HEK293 (cell line): ENCODE measurements around the gene PTPRN2.
A peak's percentile ranks its signal among the peaks of the same experiment; 100 is the strongest.

Experiments
- CTCF ChIA-PET: fragments of 350-600 bp; formaldehyde crosslinking; extraction: SDS; loops from one replicate; lab custom pipeline; 2021; ENCODE audit warnings: antibody characterized with exemption; lab: Yijun Ruan, JAX
- POLR2A ChIA-PET: fragments of 300-600 bp; formaldehyde crosslinking; extraction: SDS; loops from one replicate; lab custom pipeline; 2020; ENCODE audit warnings: antibody characterized with exemption, inconsistent platforms; lab: Yijun Ruan, JAX
- H3K27ac ChIP-seq: fragments of 200-500 bp; sonication (Bioruptor generic); 2 replicates; pipeline ENCODE4 v1.5.1; 2014; ENCODE audit warnings: low read depth, low read length, control low read depth, inconsistent platforms; ENCODE audit errors: extremely low read depth
- H3K36me3 ChIP-seq, 2 experiments: fragments of 200-500 bp in 1 of 2; sonication (Bioruptor generic) in 1 of 2; 1 replicate in 1 of 2; 2 replicates in 1 of 2; pipeline ENCODE4 v1.5.1; 2014 to 2017; ENCODE audit warnings: inconsistent platforms in 2 of 2, low read length in 2 of 2; ENCODE audit not compliant: control insufficient read depth in 2 of 2, insufficient read depth in 1 of 2
- H3K4me1 ChIP-seq: fragments of 200-500 bp; sonication (Bioruptor generic); 2 replicates; pipeline ENCODE4 v1.5.1; 2014; ENCODE audit warnings: mild to moderate bottlenecking, low read length, inconsistent platforms; ENCODE audit not compliant: control insufficient read depth, insufficient read depth
- H3K4me3 ChIP-seq: 2 replicates; pipeline ENCODE4 v1.5.1; 2011; ENCODE audit warnings: low read depth, mild to moderate bottlenecking, control low read depth, low read length, moderate library complexity
- H3K9me3 ChIP-seq: fragments of 200-500 bp; sonication (Bioruptor generic); 2 replicates; pipeline ENCODE4 v1.5.1; 2014; ENCODE audit warnings: low read depth, low read length, inconsistent platforms; ENCODE audit not compliant: control insufficient read depth, insufficient read depth
- ATF2 ChIP-seq: fragments of 450-650 bp; formaldehyde crosslinking; IDR thresholded peaks from 2 replicates; pipeline ENCODE4 v1.5.1; 2016; ENCODE audit warnings: missing biosample characterization, missing genetic modification characterization, low read depth
- BCL6B ChIP-seq: fragments of 450-650 bp; formaldehyde crosslinking; IDR thresholded peaks from 2 replicates; pipeline ENCODE4 v1.5.1; 2017; ENCODE audit warnings: missing biosample characterization, missing genetic modification characterization
- KLF7 ChIP-seq: fragments of 450-650 bp; formaldehyde crosslinking; IDR thresholded peaks from 2 replicates; pipeline ENCODE4 v1.5.1; 2016; ENCODE audit warnings: missing biosample characterization, missing genetic modification characterization, borderline replicate concordance
- MEIS1 ChIP-seq: sonication (generic); formaldehyde crosslinking; IDR thresholded peaks from 2 replicates; pipeline ENCODE4 v1.8.1; 2022; ENCODE audit warnings: missing genetic modification reagents, mild to moderate bottlenecking, borderline replicate concordance
- PRDM4 ChIP-seq: fragments of 450-650 bp; formaldehyde crosslinking; IDR thresholded peaks from 2 replicates; pipeline ENCODE4 v1.5.1; 2017; ENCODE audit warnings: missing biosample characterization, missing genetic modification characterization
- REPIN1 ChIP-seq: fragments of 450-650 bp; formaldehyde crosslinking; IDR thresholded peaks from 2 replicates; pipeline ENCODE4 v1.5.1; 2017; ENCODE audit warnings: missing biosample characterization, missing genetic modification characterization, low read depth
- SCRT2 ChIP-seq: fragments of 450-650 bp; formaldehyde crosslinking; IDR thresholded peaks from 2 replicates; pipeline ENCODE4 v1.5.1; 2016; ENCODE audit warnings: missing biosample characterization, missing genetic modification characterization
- TRIM28 ChIP-seq: IDR thresholded peaks from 2 replicates; pipeline ENCODE4 v1.6.1; 2011; ENCODE audit warnings: low read length, control low read depth, borderline replicate concordance
- YY1 ChIP-seq: fragments of 450-650 bp; formaldehyde crosslinking; IDR thresholded peaks from 2 replicates; pipeline ENCODE4 v1.5.1; 2018; ENCODE audit warnings: missing biosample characterization, missing genetic modification characterization
- ZNF138 ChIP-seq: fragments of 450-650 bp; formaldehyde crosslinking; IDR thresholded peaks from 2 replicates; pipeline ENCODE4 v1.5.1; 2016; ENCODE audit warnings: missing biosample characterization, missing genetic modification characterization, borderline replicate concordance
- ZNF155 ChIP-seq: fragments of 450-650 bp; formaldehyde crosslinking; IDR thresholded peaks from 2 replicates; pipeline ENCODE4 v1.5.1; 2016; ENCODE audit warnings: missing biosample characterization, missing genetic modification characterization
- ZNF292 ChIP-seq: fragments of 450-650 bp; formaldehyde crosslinking; IDR thresholded peaks from 2 replicates; pipeline ENCODE4 v1.5.1; 2016; ENCODE audit warnings: low read depth, missing biosample characterization, missing genetic modification characterization, borderline replicate concordance
- ZNF530 ChIP-seq: fragments of 450-650 bp; formaldehyde crosslinking; IDR thresholded peaks from 2 replicates; pipeline ENCODE4 v1.5.1; 2016; ENCODE audit warnings: low read depth, missing biosample characterization, missing genetic modification characterization
- ZNF654 ChIP-seq: fragments of 450-650 bp; formaldehyde crosslinking; IDR thresholded peaks from 2 replicates; pipeline ENCODE4 v1.5.1; 2016; ENCODE audit warnings: low read depth, missing biosample characterization, missing genetic modification characterization
- ZNF791 ChIP-seq: fragments of 450-650 bp; formaldehyde crosslinking; IDR thresholded peaks from 2 replicates; pipeline ENCODE4 v1.5.1; 2016; ENCODE audit warnings: missing biosample characterization, missing genetic modification characterization
- ZSCAN5A ChIP-seq: fragments of 450-650 bp; formaldehyde crosslinking; IDR thresholded peaks from 2 replicates; pipeline ENCODE4 v1.5.1; 2016; ENCODE audit warnings: missing biosample characterization, missing genetic modification characterization

PTPRN2 gene

GRCh38 chr7:158320328-158320727 lies 267.3 kb downstream of the PTPRN2 start:
- CTCF ChIA-PET: no interaction called here

GRCh38 chr7:158318511-158318913 lies 269.1 kb downstream of the PTPRN2 start:
- no peak overlapping the region for H3K4me3 ChIP-seq
- POLR2A ChIA-PET: no interaction called here

More at GRCh38 chr7:158320328-158320727, 267.3 kb downstream of the PTPRN2 start:
- Histone ChIP-seq H3K27ac (no peak overlapping the region), H3K4me1 (no peaks in the 10 kb centered on the region), H3K36me3 (no peaks in the 10 kb centered on the region), H3K9me3 (no peaks in the 10 kb centered on the region), H3K4me3 (no peak overlapping the region)
- POLR2A ChIA-PET: no interaction called here
- TF ChIP-seq ZNF292 (tag by site-specific recombination): no peak
- TF ChIP-seq ZNF654 (tag by site-specific recombination): no peak

GRCh38 chr7:158317238-158318205 lies 270.1 kb downstream of the PTPRN2 start:
- Histone ChIP-seq H3K4me1 (no peaks in the 10 kb centered on the region), H3K9me3 (no peaks in the 10 kb centered on the region), H3K27ac (no peak overlapping the region), H3K4me3 (no peak overlapping the region), H3K36me3 (no peaks in the 10 kb centered on the region)
- ChIA-PET CTCF (no interaction called here), POLR2A (no interaction called here)
- TF ChIP-seq SCRT2 (tag by site-specific recombination) (peak; percentile 47), PRDM4 (tag by site-specific recombination) (no peak)

More at GRCh38 chr7:158318511-158318913, 269.1 kb downstream of the PTPRN2 start:
- no peaks in the 10 kb centered on the region for H3K9me3 ChIP-seq
- H3K36me3 ChIP-seq: no peaks in the 10 kb centered on the region
- no peak overlapping the region for H3K27ac ChIP-seq
- TF ChIP-seq TRIM28 (no peak), ZNF155 (no peak), ZNF138 (tag by site-specific recombination) (no peak), REPIN1 (tag by site-specific recombination) (no peak), YY1 (tag by site-specific recombination) (no peak), ZSCAN5A (tag by site-specific recombination) (no peak), ZNF791 (tag by site-specific recombination) (no peak), MEIS1 (CRISPR knock-in tag) (no peak), ZNF530 (tag by site-specific recombination) (no peak), BCL6B (no peak), KLF7 (no peak), ATF2 (tag by site-specific recombination) (no peak)
- CTCF ChIA-PET: no interaction called here
- H3K4me1 ChIP-seq: no peaks in the 10 kb centered on the region
